GM18520 (cell line): Measurements from ENCODE around the gene UBAP1L.
"Not testable (repeated sequence)": the region's sequence is repeated elsewhere in the genome, so short reads cannot be mapped to it uniquely, and the experiment has no call there.

Experiments used
- ATAC-seq: cut with Tn5 transposase; IDR thresholded peaks from one replicate; pipeline ENCODE4 v1.9.1; 2021; ENCODE audit not compliant: unreplicated experiment

UBAP1L gene

DNA sequence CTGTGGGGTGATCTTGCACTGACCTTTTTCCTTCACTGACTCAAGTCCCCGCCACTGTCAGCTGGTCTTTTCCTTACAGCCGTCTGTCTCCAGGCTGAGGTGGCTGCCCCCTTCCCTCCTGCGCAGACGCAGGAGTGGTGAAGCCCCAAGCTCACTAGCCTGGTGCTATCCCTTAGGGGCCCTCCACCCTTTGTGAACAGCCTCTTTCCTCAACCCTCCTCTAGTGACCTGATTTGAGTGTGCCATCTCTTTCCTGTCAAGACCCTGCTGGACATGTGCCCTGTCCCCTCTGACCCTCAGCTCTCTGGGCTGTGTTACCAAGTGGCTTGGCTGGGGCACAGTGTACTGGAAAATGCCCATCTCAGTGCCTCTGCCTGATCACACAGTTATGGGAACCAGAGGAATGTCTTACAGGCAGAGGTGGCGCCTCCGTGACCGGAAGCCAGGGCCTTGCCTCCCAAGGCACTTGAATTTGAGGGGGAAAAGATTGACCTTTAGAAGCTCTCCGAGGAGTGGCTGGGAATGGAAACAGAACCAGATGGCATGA, 29.7 kb downstream of the UBAP1L start:
- no peak for ATAC-seq

DNA sequence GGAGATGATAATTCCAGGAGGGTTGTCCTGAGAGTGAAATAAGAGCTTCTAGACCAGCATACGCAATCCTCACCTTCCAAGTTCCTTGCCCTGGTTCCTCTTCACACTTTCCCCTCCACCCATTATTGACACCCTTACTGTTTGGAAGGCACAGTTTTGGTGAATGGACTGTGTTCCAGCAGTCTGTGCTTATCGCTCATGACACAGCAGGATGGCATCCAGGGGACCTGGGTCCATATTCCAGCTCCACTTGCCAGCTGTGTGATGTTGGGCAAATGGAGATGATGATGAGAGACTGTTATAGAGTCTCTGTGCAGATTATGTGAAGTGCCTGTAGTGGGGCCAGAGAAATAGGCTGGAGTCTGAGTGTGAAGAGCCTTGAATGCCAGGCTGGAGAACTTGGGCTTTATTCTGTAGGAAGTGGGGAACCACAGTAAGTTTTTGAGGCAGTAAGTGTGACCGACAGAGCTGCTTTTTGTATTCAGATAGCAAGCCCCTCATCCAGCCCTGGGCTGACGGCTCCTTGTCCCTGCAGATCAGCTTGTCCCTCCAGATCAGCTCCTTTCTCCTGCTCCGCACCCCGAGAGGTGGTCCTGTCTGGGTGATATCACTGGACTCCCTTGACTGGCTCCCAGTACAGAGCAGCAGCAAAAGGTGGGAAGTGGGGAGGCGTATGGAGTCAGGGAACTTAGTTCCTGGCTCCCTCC, 30.3 kb downstream of the UBAP1L start:
- ATAC-seq, result no peak

DNA sequence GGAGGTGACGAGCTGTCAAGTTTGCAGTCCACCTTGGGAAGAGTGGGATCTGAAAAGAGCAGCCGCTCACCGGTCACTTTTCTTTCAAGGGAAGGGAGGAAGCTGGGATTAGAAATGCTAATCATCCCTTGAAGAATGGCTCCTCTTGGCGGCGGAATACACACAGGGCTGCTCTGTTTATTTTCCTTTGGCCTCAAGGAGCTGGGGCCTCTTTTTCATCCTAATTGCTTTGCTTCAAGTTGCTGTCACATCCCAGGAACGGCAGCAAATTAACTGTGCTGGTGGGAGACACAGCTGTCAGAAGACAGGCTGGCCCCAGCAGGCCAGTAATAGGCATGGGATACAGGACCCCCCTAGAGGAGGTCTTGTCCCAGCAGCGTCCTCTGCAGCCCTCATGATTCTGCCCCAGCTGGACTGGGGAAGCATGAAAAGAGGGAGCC, 31.7 kb downstream of the UBAP1L start:
- ATAC-seq, result no peak

DNA sequence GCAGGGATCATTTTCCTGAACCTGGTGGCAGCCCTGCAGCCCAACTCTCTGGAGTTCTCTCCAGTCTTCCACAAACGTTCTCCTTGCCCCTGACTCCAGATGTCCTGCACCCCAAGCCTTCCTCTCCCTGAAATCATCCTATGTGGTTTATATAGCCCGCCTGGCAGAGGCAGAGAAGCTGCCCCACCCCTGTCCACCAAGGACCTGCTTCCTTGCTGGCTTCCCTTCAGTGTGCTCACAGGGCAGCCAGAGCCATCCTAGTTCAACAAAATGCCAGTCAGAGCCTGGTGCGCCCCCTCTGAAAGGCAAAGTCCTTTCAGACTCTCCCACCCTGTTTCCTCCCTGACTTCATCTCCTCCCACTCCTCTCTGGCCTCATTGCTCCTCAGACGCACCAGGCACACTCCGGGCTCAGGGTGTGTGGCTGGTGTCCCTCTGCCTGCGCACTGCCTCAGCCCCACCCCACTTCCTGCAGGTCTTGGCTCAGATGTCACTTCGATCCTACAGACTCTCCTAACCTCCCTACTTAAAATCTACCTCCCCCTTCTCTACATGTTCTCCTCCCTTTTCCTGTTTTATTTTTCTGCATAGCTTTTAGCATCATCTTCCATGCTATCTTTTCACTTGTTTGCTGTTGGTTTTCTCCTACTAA, 32.6 kb downstream of the UBAP1L start:
- ATAC-seq, result no peak

DNA sequence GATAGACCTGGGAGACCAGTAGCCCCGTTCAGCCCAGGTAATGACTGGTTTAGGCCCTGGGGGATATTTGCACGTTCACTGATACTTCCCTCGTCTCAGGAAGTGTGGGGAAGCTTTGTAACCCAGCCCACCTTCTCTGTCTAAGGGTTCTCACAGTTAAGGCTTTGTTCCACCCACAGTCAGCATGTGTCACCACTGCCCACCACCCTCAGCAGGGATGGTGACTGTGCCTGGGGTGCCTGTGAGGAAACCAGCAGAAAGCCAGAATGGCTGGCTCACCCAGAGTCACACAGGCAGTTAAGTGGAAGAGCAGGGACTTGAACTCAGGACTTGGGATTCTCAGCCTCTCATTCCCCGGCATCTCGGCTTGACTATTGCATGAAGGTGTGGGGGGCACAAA, 33.2 kb downstream of the UBAP1L start:
- no peak for ATAC-seq

DNA sequence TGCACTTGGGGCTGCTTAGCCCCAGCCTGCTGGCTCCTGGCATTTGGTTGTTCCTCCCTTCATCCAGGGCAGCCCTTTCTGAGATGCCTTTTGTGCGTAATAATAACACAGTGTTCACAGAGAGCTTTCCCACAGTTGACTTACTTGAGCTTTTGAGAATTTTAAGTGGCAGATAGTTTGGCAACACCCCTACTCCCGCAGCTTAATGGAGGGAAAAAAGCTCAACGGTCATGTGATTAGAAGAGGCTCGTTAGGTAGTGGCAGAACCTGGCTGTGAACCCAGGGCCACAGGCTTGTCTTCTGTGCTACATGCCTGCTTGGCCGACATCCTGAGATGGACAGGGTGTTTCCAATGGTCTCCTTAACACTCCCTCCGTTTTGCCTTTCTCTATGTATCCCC, 33.7 kb downstream of the UBAP1L start:
- ATAC-seq, result no peak

DNA sequence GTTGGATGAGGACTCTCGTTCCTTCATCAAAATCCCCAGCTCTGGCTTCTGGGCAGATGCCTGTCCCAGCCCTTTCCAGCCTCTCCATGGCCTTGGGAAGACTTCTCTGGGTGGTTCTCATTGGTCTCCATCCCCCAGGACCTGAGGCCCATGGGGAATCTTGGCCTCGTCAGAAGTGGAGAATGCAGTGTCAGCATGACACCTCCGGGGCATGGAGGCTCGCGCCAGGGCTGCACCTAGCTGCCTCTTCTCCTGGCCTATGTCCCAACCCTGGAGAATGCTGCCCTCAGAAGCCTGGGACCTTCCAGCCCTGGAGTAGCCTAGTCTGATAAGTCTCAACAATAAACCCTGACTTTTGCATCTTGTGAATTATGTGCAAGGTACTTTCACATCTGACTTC, 35.4 kb downstream of the UBAP1L start:
- ATAC-seq, result no peak

DNA sequence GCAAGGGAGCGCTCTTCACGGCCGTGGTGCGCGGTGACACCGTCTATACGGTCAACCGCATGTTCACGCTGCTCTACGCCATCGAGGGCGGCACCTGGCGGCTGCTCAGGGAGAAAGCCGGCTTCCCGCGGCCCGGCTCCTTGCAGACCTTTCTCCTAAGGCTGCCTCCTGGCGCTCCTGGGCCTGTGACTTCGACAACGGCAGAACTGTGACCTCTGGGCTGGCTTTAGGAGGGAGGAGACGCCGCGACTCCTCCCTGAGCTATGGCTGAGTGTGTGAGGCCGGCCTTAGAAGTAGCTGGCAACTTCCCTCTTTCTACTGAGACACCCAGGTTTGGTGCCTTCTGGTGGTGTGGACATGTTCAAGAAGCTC, 37.0 kb downstream of the UBAP1L start:
- no peak for ATAC-seq

DNA sequence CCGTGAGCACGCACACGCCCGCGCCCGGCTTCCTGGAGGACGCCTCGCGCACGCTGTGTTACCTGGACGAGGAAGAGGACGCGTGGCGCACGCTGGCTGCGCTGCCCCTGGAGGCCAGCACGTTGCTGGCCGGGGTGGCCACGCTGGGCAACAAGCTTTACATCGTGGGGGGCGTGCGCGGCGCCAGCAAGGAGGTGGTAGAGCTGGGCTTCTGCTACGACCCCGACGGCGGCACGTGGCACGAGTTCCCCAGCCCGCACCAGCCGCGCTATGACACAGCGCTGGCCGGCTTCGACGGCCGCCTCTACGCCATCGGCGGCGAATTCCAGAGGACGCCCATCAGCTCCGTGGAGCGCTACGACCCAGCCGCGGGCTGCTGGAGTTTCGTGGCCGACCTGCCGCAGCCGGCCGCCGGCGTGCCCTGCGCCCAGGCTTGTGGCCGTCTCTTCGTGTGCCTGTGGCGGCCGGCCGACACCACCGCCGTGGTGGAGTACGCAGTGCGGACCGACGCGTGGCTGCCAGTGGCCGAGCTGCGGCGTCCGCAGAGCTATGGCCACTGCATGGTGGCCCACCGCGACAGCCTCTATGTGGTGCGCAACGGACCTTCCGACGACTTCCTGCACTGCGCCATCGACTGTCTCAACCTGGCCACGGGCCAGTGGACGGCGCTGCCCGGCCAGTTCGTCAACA, 37.6 kb downstream of the UBAP1L start:
- ATAC-seq, result no peak

DNA sequence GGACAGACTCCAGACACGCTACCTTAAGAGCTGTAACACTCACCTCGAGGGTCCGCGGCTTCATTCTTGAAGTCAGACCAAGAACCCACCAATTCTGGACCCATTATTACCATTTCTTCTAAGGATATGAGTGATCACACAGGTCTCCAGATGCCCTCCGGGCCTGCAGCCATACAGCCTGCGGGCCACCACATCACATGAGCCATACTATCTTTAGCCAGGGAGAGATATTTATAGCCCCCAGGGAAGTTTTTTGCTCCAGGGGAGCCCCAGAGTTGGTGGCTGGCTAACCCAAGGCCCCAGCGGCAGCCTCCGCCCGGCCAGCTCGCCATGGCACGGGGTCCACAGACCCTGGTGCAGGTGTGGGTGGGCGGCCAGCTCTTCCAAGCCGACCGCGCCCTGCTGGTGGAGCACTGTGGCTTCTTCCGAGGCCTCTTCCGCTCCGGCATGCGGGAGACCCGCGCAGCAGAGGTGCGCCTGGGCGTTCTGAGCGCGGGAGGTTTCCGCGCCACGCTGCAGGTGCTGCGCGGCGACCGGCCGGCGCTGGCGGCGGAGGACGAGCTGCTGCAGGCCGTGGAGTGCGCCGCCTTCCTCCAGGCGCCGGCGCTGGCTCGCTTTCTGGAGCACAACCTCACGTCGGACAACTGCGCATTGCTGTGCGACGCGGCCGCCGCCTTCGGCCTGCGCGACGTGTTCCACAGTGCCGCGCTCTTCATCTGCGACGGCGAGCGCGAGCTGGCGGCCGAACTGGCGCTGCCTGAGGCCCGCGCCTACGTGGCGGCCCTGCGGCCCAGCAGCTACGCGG, 38.3 kb downstream of the UBAP1L start, which contains the start of gene KBTBD13:
Gene KBTBD13, plus strand, starts transcription at position 261 of the 805 bp plus-strand sequence. Its CDS starts 70 bp downstream, at position 331.
- ATAC-seq, result no peak

DNA sequence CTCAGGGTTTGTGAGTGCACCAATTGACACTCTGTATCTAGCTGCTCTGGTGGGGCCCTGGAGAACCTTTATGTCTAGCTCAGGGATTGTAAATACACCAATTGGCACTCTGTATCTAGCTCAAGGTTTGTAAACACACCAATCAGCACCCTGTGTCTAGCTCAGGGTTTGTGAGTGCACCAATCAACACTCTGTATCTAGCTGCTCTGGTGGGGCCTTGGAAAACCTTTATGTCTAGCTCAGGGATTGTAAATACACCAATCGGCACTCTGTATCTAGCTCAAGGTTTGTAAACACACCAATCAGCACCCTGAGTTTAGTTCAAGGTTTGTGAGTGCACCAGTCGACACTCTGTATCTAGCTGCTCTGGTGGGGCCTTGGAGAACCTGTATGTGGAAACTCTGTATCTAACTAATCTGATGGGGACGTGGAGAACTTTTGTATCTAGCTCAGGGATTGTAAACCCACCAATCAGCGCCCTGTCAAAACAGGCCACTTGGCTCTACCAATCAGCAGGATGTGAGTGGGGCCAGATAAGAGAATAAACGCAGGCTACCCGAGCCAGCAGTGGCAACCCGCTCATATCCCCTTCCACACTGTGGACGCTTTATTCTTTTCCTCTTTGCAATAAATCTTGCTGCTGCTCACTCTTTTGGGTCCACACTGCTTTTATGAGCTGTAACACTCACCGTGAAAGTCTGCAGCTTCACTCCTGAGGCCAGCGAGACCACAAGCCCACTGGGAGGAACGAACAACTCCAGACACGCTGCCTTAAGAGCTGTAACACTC, 39.2 kb downstream of the UBAP1L start:
- not testable (repeated sequence) for ATAC-seq

DNA sequence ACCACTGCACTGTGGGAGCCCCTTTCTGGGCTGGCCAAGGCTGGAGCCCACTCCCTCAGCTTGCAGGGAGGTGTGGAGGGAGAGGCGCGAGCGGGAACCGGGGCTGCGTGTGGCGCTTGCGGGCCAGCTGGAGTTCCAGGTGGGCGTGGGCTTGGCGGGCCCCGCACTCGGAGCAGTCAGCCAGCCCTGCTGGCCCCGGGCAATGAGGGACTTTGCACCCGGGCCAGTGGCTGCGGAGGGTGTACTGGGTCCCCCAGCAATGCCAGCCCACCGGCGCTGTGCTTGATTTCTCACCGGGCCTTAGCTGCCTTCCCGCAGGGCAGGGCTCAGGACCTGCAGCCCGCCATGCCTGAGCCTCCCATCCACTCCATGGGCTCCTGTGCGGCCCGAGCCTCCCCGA, 40.1 kb downstream of the UBAP1L start:
- ATAC-seq, result not testable (repeated sequence)

DNA sequence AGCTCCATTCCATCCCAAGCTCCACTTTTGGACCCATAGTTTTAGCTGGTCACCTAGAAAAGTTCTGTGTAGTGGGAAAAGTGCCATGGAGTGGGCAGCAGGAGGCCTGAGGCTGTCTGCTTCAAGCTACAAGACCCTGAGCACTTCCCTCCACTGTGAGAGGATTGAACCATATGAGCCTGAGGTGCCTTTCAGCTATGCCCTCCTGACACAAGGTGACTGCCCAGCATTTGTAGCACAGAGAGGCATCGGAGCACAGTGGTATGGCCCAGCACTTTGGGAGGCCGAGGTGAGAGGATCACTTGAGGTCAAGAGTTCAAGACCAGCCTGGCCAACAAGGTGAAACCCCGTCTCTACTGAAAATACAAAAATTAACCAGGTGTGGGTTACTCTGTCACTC, 42.4 kb downstream of the UBAP1L start:
- ATAC-seq, result no peak

DNA sequence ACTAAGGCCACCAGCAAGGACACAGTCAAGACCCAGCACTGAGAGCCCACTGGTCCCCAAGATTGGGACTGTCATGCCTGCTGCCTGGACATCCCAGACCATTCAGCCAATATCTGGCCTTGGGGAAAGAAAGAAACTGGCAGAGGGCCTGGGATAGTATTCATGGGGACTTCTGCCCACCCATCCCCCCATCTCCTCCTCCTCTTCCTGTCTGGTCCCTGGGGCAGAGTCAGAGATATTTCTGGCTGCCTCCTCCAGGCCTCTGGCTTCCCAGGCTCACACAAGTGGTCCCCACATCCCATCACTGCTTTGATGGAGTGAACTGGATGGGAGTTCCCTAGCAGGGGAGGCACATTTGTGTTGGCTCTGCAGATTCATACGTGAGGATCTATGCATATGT, 43.0 kb downstream of the UBAP1L start:
- ATAC-seq, result no peak

DNA sequence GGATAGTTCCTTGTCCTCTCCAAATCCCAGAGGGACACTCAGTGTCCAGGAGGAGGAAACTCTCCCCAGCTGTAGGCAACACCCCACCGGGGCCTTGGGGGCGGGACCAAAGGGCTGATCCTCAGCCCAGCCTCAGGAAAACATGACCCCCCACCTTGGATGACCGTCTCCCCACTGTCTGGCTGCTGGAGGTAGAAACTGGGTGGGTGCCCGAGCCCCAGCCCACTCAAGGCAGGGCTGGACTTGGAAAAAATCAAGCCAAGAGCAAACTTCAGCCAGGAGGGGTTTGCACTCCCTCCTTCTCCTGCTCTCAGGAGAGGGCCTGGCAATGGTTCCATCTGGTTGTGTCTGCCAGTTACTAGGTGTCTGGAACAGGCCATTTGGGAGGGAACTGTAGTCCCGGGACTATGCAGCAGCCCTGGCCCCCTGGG, 43.6 kb downstream of the UBAP1L start:
- ATAC-seq, result no peak

DNA sequence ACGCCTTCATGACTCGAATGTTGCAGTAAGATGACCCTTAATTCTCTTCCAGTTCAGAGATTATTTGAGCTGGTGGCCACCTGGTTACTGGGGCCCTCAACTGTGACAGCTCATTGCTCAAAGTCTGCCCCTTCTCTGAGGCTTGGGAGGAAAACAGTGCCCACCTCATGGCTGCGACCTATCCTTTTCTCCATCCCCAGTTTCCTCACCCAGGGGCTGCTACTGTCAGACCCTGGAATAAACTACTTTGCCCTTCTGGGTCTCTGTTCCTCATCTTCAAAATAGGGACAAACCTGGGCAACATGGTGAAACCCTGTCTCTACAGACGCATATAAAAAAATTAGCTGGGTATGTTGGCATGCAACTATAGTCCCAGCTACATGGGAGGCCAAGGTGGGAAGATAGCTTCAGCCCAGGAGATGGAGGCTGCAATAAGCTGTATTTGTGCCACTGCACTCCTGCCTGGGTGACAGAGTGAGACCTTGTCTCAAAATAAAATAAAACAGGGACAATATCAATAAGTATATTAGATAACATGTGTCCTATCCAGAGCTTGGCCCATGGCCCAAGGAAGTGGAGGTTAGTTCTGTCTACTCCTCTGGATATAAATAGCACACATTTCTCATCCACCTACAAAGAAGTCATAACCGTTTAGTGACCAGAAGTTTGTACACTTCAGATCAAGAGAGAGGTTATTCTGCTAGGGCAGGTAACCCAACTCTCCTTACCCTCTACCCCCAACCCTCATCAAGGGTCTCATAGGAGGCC, 45.0 kb downstream of the UBAP1L start:
- ATAC-seq, result no peak

DNA sequence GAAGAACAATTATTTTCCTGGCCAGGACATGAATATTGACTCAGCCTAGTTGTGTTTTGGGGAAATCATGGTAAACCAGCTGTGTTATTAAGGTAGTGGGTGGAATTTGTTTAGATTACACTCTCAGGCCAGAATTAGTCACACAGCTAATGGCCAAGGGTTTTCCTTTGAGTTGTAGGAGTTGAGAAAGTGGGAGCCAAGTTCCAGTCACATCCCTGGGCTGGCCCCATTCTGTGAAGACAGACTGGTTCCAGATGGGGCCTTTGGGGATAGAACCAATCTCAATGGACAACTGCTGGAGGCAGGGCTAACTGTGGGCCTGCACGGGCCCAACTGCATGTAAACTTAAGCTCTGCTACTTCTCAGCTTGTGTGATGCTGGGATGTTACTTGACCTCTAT, 45.8 kb downstream of the UBAP1L start:
- no peak for ATAC-seq

DNA sequence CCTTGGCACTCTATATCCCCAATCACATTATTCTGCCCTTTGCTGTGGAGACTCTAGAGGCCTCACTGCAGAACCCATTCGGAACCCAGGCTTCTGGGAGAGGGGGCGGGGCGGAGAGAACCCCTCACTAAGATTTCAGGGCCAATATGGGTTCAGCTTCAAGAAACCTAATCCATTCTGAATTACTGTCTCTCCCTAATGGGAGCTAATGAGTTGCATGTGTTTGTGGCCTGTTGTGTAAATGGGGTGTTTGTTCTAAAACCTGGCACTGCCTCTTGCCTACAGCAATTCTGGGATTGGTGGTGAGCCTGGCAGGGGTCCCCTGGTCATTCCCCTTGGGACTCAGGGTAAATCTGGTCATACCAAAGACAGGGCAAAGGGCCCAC, 46.6 kb downstream of the UBAP1L start:
- no peak for ATAC-seq

DNA sequence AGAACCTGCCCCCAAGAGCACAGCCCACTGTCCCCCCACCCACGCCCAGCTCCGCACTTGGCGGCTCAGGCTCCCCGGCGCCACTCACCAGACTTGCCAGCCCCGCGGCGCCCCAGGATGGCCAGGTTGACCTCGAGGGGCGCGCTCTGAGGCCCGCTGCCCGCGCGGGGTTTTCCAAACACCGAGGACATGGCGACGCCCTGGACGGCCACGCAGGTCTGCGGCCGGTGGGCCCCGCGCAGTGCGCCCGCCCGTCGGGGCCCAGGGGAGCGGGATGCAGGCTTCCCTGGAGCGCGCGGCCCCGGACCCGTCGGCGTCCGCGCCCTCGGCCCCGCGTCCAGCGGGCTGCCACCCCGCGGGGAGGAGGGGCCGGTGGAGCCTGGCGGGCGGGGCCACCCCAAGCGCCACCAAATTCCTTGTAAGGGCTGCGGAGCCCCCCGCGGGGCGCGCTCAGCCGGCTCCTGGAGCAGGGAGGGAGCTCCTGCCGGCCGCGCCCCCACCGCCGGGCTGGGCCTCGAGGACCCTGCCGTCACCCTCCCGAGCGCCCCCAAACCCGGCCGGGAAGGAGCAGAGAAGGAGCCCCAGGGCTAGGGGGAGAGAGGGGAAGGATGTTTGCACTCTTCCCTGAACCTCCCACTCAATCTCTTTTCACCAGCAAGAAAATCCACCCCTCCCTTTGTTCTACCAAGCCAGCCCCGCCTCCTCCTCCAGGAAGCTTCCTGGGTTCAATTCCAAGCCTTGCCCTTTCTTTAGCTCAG, 47.2 kb downstream of the UBAP1L start, which contains the start of gene RASL12:
Gene RASL12, minus strand, starts transcription at position 347 of the 758 bp plus-strand sequence. Its CDS starts 156 bp downstream, at position 191.
- ATAC-seq, result no peak
